K562 (cell line): ENCODE measurements around the gene BICC1.

ENCODE experiments used
- ATF1 ChIP-seq, 2 experiments: fragments of 450-650 bp in 1 of 2; IDR thresholded peaks; 2 replicates each; pipeline ENCODE4 v1.6.1; 2016; ENCODE audit warnings: missing compliant biosample characterization in 1 of 2, missing genetic modification characterization in 1 of 2
- CBX2 ChIP-seq: fragments of 200-600 bp; sonication (generic); IDR thresholded peaks from one replicate; pipeline ENCODE4 v1.6.1; 2012; ENCODE audit warnings: mild to moderate bottlenecking, low read length, inconsistent platforms; ENCODE audit not compliant: insufficient read depth, poor library complexity, severe bottlenecking
- CHCHD3 ChIP-seq: fragments of 250-450 bp; sonication (Bioruptor Pico); IDR thresholded peaks from 2 replicates; pipeline ENCODE4 v2.1.2; 2022; ENCODE audit warnings: mild to moderate bottlenecking
- CTCF ChIP-seq, 3 experiments: IDR thresholded peaks in 2 of 3; conservative IDR thresholded peaks in 1 of 3; 2 replicates each; pipeline ENCODE4 v1.5.1; 2011 to 2012; ENCODE audit warnings: low read length in 3 of 3, mild to moderate bottlenecking in 3 of 3, control low read depth in 2 of 3, improper control_type of control experiment in 1 of 3, inconsistent platforms in 1 of 3, low read depth in 1 of 3, mixed read lengths in 1 of 3, moderate library complexity in 1 of 3; ENCODE audit not compliant: insufficient read depth in 2 of 3
- POLR2AphosphoS5 ChIP-seq: IDR thresholded peaks from 2 replicates; pipeline ENCODE4 v1.6.1; 2011; ENCODE audit warnings: mild to moderate bottlenecking, low read depth, low read length, moderate library complexity; ENCODE audit not compliant: control insufficient read depth, insufficient read depth
- SP1 ChIP-seq: sonication (generic); formaldehyde crosslinking; IDR thresholded peaks from 2 replicates; pipeline ENCODE4 v1.8.1; 2022; ENCODE audit warnings: mild to moderate bottlenecking, missing genetic modification reagents
- ZBTB1 ChIP-seq: sonication (generic); formaldehyde crosslinking; IDR thresholded peaks from 2 replicates; pipeline ENCODE4 v1.8.1; 2023; ENCODE audit warnings: missing genetic modification reagents, low read depth, mild to moderate bottlenecking, borderline replicate concordance
- ZNF12 ChIP-seq: sonication (generic); formaldehyde crosslinking; IDR thresholded peaks from 2 replicates; pipeline ENCODE4 v1.4.0; 2020; ENCODE audit warnings: mild to moderate bottlenecking, missing genetic modification reagents

GRCh38 chr10:58773944-58774343 is 261.3 kb downstream of the BICC1 start:
- no peak for TF ChIP-seq ATF1 (CRISPR knock-in tag; IDR thresholded peaks at IDR 0.05)
- TF ChIP-seq ATF1 (tag; IDR thresholded peaks at IDR 0.05), result no peak
- TF ChIP-seq ZBTB1, result no peak
- TF ChIP-seq CBX2, result no peak
- no peak for TF ChIP-seq POLR2AphosphoS5
- no peak for TF ChIP-seq CHCHD3 (CRISPR knock-in tag)
- no peak for TF ChIP-seq SP1 (CRISPR knock-in tag)
- TF ChIP-seq CTCF (IDR thresholded peaks at IDR 0.05 in 2 of 3, conservative IDR thresholded peaks at IDR 0.05 in 1 of 3; ENCODE audit: insufficient read depth in 2 of 3, low read depth in 1 of 3, low read length in 3 of 3), result no peak
- no peak for TF ChIP-seq ZNF12
